ENCODE data around the gene SLC8A1. TPM values are rescaled to one million over a fixed set of nuclear protein-coding genes. Genes with fewer than 3 reads are reported as not detected.

Gene SLC8A1
- total RNA-seq, 1 donor from 2014 or later: 5.6 TPM

DNA sequence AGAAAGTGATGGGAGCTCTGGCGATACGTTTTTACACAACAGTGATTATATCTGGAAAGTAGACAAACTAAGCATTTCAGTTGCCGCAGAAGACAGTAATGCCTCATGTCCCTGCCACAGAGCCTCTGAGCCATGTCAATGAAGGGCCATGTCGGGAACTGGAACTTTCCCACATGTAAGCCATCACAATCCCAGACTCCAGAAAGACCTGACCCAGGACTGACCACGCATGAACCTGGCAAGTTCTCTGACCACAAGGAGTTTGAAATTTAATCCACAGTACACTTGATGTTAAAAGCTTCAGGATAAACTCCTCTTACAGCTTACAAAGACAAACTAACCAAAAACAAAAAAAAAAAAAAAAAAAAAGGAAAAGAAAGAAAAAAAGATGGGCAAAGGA is 267.3 kb downstream of the SLC8A1 start:
- DNase-seq (ENCODE audit: low spot score in 2 of 2): no peak
- H3K36me3 ChIP-seq: no peaks in the 10 kb centered on the region
- H3K9me3 ChIP-seq: no peaks in the 10 kb centered on the region
- H3K27me3 ChIP-seq: no peaks in the 10 kb centered on the region
- intact Hi-C loops (cut with DNase I): no loop called here
- H3K4me3 ChIP-seq: no peak overlapping the region
- no peaks in the 10 kb centered on the region for H3K4me1 ChIP-seq
- no peak overlapping the region for H3K27ac ChIP-seq
- TF ChIP-seq, protein P1, sequence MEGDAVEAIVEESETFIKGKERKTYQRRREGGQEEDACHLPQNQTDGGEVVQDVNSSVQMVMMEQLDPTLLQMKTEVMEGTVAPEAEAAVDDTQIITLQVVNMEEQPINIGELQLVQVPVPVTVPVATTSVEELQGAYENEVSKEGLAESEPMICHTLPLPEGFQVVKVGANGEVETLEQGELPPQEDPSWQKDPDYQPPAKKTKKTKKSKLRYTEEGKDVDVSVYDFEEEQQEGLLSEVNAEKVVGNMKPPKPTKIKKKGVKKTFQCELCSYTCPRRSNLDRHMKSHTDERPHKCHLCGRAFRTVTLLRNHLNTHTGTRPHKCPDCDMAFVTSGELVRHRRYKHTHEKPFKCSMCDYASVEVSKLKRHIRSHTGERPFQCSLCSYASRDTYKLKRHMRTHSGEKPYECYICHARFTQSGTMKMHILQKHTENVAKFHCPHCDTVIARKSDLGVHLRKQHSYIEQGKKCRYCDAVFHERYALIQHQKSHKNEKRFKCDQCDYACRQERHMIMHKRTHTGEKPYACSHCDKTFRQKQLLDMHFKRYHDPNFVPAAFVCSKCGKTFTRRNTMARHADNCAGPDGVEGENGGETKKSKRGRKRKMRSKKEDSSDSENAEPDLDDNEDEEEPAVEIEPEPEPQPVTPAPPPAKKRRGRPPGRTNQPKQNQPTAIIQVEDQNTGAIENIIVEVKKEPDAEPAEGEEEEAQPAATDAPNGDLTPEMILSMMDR (IDR thresholded peaks at IDR 0.05): no peak

DNA sequence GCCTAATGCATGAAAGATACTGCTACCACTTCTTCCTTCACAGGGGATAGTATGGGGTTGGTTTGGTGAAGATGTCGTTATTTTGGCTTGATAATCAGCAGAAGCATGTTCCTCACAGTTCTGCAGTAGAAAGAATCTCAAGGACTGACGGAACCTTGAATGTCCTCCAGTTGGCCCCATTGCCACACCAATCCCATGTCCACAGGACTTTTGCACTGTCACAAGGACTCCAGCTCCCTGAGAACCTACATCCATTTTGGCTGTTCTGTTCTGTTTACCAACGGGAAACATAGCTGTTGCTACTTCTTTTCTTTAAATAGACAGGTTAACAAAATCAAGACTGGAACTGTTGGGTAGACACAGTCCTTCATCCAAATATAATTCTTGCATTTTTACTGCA is 270.0 kb downstream of the SLC8A1 start:
- Histone ChIP-seq H3K4me3 (no peak overlapping the region), H3K9me3 (no peaks in the 10 kb centered on the region), H3K27me3 (no peaks in the 10 kb centered on the region), H3K4me1 (no peaks in the 10 kb centered on the region), H3K36me3 (no peaks in the 10 kb centered on the region), H3K27ac (no peak overlapping the region)
- DNase-seq (ENCODE audit: low spot score in 2 of 2): no peak
- intact Hi-C loops (cut with DNase I): no loop called here
- TF ChIP-seq, protein P1 (IDR thresholded peaks at IDR 0.05): no peak

DNA sequence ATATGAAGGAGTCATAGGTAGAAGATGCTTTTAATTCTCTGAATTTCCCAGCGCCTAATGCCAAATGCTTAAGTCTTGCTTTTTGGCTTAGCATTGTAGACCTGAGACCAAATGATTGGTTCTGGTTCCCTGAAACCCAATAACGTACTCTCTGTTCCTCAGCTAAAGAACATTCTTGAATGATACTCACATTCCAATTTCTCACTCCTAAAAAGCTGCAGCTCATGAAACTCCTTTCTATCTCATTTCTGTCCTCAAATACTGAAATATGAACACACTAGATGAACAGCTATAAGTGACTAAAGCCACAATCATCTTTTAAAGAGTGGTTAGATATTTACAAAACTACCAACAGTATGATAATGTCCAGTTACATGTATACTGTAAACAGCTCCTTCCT is 272.1 kb downstream of the SLC8A1 start:
- TF ChIP-seq, protein P1 (IDR thresholded peaks at IDR 0.05): no peak
- H3K27me3 ChIP-seq: no peaks in the 10 kb centered on the region
- no peaks in the 10 kb centered on the region for H3K4me1 ChIP-seq
- H3K36me3 ChIP-seq: no peaks in the 10 kb centered on the region
- no peak overlapping the region for H3K4me3 ChIP-seq
- H3K9me3 ChIP-seq: no peaks in the 10 kb centered on the region
- intact Hi-C loops (cut with DNase I): no loop called here
- DNase-seq (ENCODE audit: low spot score in 2 of 2): no peak
- no peak overlapping the region for H3K27ac ChIP-seq

DNA sequence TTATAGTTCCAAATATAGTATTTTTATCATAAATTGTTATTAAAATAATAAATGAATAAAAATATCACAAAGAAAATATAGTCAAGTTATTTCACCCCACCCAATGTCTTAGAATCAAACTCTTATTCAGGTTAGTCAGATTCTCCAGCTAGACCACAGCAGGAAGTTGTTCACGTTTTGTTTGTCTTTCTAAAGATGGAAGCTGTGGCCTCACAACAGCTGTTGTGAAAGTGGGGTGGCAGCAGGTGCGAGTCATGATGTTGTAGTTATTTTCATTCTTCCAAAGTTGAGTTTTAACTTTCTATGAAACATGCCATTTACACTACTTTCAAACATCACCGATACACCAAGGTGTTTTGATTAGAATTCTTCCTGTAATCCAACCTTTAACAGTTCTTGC is 272.9 kb downstream of the SLC8A1 start:
- TF ChIP-seq, protein P1 (IDR thresholded peaks at IDR 0.05): no peak
- H3K9me3 ChIP-seq: no peaks in the 10 kb centered on the region
- intact Hi-C loops (cut with DNase I): no loop called here
- H3K4me3 ChIP-seq: no peak overlapping the region
- DNase-seq (ENCODE audit: low spot score in 2 of 2): no peak
- H3K27ac ChIP-seq: no peak overlapping the region
- no peaks in the 10 kb centered on the region for H3K27me3 ChIP-seq
- no peaks in the 10 kb centered on the region for H3K4me1 ChIP-seq
- no peaks in the 10 kb centered on the region for H3K36me3 ChIP-seq

DNA sequence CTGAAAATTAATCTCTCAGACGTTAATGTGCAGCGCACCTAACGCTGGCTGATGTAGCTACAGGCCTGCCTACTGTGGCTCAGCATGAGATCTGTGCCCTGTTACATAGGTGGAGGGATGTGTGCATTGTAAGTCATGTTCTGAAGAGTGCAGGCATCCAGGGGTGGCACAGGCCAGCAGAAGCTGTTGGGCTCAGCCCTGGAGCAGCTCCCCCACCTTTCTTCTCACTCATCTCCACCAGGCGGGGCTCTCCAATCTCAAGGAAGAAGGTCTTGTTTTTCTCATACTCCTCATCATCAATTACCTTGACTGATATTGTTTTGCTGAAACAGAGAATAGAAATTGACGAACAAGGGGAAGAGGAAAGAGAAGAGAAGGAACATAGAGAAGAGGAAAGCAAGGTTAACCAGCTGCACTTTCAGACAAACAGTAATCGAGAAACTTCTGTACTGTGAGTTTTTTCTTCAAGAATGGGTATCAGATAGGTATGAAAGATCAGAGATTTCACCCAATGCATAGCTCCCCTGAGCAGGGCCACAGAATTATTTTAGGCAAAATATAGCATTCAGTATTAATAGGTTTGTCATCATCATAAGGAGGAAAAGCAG is 273.6 kb downstream of the SLC8A1 start:
- no peak overlapping the region for H3K27ac ChIP-seq
- TF ChIP-seq, protein P1 (IDR thresholded peaks at IDR 0.05): no peak
- H3K27me3 ChIP-seq: no peaks in the 10 kb centered on the region
- no peaks in the 10 kb centered on the region for H3K36me3 ChIP-seq
- no peaks in the 10 kb centered on the region for H3K4me1 ChIP-seq
- intact Hi-C loops (cut with DNase I): no loop called here
- no peak overlapping the region for H3K4me3 ChIP-seq
- no peak for DNase-seq (ENCODE audit: low spot score in 2 of 2)
- no peaks in the 10 kb centered on the region for H3K9me3 ChIP-seq

DNA sequence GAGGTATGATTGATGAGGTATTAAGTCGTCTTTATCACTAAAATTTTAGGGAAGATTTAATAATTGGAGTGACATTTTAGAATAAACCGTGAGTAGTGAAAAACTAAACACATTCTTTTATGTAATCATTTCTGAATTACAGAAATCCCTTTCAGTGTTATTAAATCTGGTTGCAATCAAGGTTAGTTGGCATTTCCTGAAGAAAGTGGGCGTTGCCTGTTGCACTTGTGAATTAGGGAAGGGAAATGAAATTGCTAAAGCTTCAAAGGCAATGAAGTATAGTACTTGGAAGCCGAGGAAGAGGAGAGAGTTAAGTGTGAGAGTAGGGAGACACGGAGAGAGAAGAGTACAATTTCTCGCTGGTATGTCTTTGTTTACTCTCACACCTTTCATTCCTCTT is 274.5 kb downstream of the SLC8A1 start:
- intact Hi-C loops (cut with DNase I): no loop called here
- Histone ChIP-seq H3K36me3 (no peaks in the 10 kb centered on the region), H3K27me3 (no peaks in the 10 kb centered on the region), H3K27ac (no peak overlapping the region), H3K4me1 (no peaks in the 10 kb centered on the region), H3K4me3 (no peak overlapping the region), H3K9me3 (no peaks in the 10 kb centered on the region)
- TF ChIP-seq, protein P1 (IDR thresholded peaks at IDR 0.05): no peak
- no peak for DNase-seq (ENCODE audit: low spot score in 2 of 2)
